K562 (cell line): ENCODE measurements around the gene ACSL6. TPM values are rescaled to one million over a fixed set of nuclear protein-coding genes. Genes with fewer than 3 reads are reported as not detected.

ENCODE experiments used
- DDX20 ChIP-seq: fragments of 450-650 bp; IDR thresholded peaks from 2 replicates; pipeline ENCODE4 v1.6.1; 2016; ENCODE audit warnings: missing genetic modification characterization, low read depth, mild to moderate bottlenecking, missing compliant biosample characterization, moderate library complexity
- KLF1 ChIP-seq: fragments of 450-650 bp; IDR thresholded peaks from 2 replicates; pipeline ENCODE4 v1.6.1; 2016; ENCODE audit warnings: missing genetic modification characterization, missing compliant biosample characterization
- NCOA1 ChIP-seq: fragments of 450-650 bp; IDR thresholded peaks from 2 replicates; pipeline ENCODE4 v1.6.1; 2016; ENCODE audit warnings: low read depth
- NCOA4 ChIP-seq: fragments of 450-650 bp; IDR thresholded peaks from 2 replicates; pipeline ENCODE4 v1.6.1; 2018; ENCODE audit warnings: mild to moderate bottlenecking; ENCODE audit not compliant: partially characterized antibody
- RHOXF2B ChIP-seq: fragments of 250-450 bp; sonication (Bioruptor Pico); conservative IDR thresholded peaks from 2 replicates; pipeline ENCODE4 v1.5.1; 2021
- XRCC5 ChIP-seq: fragments of 200-400 bp; formaldehyde crosslinking; IDR thresholded peaks from 2 replicates; pipeline ENCODE4 v1.6.1; 2017; ENCODE audit warnings: low read depth, mild to moderate bottlenecking, low read length
- polyA plus RNA-seq, 8 experiments: library from polyadenylated mRNA; depleted of rRNA in 4 of 8; stranded (reverse) in 5 of 8; unstranded in 3 of 8; fragments of >200 nt; fragmentation: Nextera tagmentation in 2 of 8; fragmentation: Illumina TruSeq in 1 of 8; extraction: Ambion mirVana in 2 of 8; extraction: Trizol in 1 of 8; gene quantifications; 2 replicates each; pipeline versions ENCODE4 v1.2.1 to v1.2.3, GENCODE V29; 2011 to 2014; ENCODE audit warnings: inconsistent platforms in 1 of 8, missing spikeins in 1 of 8
- total RNA-seq, 7 experiments: library from RNA; depleted of rRNA in 6 of 7; stranded (reverse); fragments of >200 nt in 6 of 7; fragmentation: Illumina TruSeq in 2 of 7; extraction: Trizol in 2 of 7; gene quantifications; 2 replicates each; pipeline versions ENCODE4 v1.2.1 to v1.2.3, GENCODE V29; 2011 to 2021; ENCODE audit warnings: low replicate concordance in 1 of 7
- TF ChIP-seq, protein P1 (sequence below), 2 experiments: IDR thresholded peaks in 1 of 2; conservative IDR thresholded peaks in 1 of 2; 2 replicates each; pipeline ENCODE4 v1.6.1; 2016; ENCODE audit warnings: low read depth in 2 of 2, mild to moderate bottlenecking in 1 of 2, missing compliant biosample characterization in 1 of 2, missing genetic modification characterization in 1 of 2, moderate library complexity in 1 of 2
- TF ChIP-seq, protein P2 (sequence below): fragments of 200-400 bp; formaldehyde crosslinking; IDR thresholded peaks from 2 replicates; pipeline ENCODE4 v1.6.1; 2017; ENCODE audit warnings: mild to moderate bottlenecking, low read depth, low read length, moderate library complexity

The ACSL6 gene
- total and polyA plus RNA-seq, 9 of the 15 experiments (the other 6 are each of a cell fraction or from before 2014, with no cell fraction given): 0.50 to 1.5 (median 0.69) TPM

DNA sequence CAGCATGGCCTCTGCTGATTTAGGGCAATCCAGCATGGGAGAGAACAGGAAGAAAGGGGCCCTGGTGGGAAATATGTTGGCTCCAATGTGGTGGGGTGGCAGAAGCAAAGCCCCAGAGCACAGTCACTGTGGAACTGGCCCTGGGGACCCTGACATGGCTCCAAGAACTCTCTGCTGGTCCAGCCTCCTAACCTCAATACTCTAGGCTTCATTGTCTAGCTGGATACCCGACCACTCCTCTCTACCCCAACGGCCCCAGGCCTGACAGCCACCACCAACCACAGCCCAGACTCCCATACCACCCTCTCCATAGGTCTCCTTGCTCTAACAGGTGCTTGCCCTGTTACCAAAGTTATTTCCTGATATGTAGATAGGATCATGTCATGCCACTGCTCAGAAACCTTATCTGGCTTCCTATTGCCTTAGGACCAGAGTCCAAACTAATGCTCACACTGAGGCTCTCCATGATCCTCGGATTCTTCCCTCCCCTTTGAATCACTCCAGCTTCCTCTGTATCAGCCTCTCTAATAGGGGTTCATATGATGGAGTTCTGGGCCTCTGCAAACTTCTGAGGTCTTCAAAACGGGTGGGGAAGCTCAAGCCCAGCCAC, 12.9 kb downstream of the ACSL6 start (continued):
- TF ChIP-seq RHOXF2B (CRISPR knock-in tag) (no peak), NCOA4 (no peak), DDX20 (tag) (no peak), NCOA1 (no peak), KLF1 (tag) (no peak), XRCC5 (no peak)
- TF ChIP-seq, protein P1, sequence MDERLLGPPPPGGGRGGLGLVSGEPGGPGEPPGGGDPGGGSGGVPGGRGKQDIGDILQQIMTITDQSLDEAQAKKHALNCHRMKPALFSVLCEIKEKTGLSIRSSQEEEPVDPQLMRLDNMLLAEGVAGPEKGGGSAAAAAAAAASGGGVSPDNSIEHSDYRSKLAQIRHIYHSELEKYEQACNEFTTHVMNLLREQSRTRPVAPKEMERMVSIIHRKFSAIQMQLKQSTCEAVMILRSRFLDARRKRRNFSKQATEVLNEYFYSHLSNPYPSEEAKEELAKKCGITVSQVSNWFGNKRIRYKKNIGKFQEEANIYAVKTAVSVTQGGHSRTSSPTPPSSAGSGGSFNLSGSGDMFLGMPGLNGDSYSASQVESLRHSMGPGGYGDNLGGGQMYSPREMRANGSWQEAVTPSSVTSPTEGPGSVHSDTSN (CRISPR knock-in tag; IDR thresholded peaks at IDR 0.05; ENCODE audit: low read depth): no peak
- TF ChIP-seq, protein P1 (tag; conservative IDR thresholded peaks at IDR 0.05; ENCODE audit: low read depth): no peak
- TF ChIP-seq, protein P2, sequence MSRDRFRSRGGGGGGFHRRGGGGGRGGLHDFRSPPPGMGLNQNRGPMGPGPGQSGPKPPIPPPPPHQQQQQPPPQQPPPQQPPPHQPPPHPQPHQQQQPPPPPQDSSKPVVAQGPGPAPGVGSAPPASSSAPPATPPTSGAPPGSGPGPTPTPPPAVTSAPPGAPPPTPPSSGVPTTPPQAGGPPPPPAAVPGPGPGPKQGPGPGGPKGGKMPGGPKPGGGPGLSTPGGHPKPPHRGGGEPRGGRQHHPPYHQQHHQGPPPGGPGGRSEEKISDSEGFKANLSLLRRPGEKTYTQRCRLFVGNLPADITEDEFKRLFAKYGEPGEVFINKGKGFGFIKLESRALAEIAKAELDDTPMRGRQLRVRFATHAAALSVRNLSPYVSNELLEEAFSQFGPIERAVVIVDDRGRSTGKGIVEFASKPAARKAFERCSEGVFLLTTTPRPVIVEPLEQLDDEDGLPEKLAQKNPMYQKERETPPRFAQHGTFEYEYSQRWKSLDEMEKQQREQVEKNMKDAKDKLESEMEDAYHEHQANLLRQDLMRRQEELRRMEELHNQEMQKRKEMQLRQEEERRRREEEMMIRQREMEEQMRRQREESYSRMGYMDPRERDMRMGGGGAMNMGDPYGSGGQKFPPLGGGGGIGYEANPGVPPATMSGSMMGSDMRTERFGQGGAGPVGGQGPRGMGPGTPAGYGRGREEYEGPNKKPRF: no peak
- TF ChIP-seq, all 486 proteins: peak for 0
